Loucy (cell line): ENCODE results near the gene ZNF180.

ENCODE experiments used
- CTCF ChIP-seq: fragments of 200-600 bp; sonication (generic); conservative IDR thresholded peaks from 2 replicates; pipeline ENCODE4 v1.5.1; 2014; ENCODE audit warnings: mild to moderate bottlenecking, antibody characterized with exemption, low read length
- EZH2phosphoT487 ChIP-seq: fragments of 200-600 bp; IDR thresholded peaks from 2 replicates; pipeline ENCODE4 v1.6.1; 2018; ENCODE audit warnings: antibody characterized with exemption, mild to moderate bottlenecking, moderate library complexity, borderline replicate concordance

DNA sequence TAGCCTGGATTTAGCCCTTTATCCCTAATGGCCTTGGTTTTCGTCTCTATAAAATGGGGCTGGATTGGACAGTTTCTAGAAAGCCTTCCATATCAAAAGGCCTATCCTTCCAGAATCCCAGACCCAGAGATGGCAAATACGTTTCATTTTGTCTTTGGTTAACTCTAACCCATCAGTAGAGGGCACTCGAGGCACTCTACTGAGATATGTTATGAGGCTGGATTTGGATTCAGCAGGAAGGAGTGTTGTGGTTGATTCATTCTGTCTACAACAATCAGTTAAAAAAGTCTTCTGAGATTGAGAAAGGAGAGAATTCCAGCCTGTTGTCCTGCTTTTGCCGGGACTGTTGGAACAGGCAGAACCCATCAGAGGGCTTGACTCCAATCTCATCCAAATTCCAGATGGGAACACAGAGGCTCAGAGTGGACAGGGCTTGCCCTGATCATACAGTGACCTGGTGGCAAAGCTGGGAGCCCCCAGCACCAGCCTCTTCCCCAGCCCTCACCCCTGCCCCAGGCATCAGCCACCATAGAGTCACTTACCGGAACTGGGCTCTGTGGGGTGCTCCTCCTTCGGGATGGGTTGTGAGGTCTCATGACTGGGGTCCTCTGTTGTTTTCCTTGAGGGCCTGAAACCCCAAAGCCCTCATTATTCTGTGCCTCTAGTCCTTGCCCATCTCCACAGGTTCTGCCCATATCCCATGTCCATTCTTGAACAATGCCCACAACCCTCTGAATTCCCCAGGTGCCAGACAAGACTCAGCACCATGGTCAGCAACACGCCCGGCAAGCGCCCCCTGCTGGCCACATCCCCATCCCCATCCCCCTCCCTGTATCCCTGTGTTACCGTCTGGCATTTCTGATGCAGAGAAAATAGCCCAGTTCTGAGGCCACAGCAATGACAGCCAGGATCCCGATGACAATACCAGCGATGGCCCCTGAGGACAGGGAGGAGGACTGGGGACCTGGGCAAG is 12.3 kb upstream of the ZNF180 start:
- peak; percentile 60 for TF ChIP-seq CTCF
- no peak for TF ChIP-seq EZH2phosphoT487
